ENCODE results near the gene CNDP1.
"Not testable (repeated sequence)": the region's sequence is repeated elsewhere in the genome, so short reads cannot be mapped to it uniquely, and the experiment has no call there.

The CNDP1 gene

DNA sequence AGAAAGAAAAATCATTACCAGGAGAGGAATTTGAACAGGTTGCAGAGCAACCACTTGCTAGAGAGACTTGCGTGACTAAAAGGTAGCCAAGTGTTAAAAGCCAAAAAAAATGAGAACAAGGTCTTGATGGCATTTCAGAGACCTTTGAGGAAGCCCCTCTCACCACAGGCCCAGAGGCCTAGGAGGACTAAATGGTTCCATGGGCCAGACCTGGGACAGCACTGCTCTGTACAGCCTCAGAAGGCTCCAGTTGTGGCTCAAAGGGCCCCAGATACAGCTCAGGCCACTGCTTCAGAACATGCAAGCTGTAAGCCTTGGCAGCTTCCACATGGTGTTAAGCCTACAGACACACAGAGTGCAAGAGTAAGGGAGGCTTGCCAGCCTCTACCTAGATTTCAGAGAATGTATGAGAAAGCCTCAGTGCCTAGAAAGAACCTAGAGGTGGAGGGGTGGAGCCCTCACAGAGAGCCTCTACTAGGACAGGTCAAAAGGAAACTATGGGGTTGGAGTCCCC lies 15.3 kb downstream of the CNDP1 start:
- FAIRE-seq = no peak

DNA sequence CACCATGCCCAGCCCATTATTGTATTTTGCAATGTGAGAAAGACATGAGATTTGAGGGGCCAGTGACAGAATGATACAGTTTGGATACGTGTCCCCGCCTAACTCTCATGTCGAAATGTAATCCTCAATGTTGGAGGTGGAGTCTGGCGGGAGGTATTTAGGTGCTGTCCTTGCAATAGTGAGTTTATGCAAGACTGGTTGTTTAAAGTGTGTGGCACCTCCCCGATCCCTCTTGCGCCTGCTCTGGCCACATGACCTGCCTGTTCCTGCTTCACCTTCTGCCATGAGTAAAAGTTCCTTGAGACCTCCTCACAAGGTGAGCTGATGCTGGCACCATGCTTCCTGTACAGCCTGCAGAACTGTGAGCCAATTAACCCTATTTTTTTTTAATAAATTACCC lies 16.6 kb downstream of the CNDP1 start:
- FAIRE-seq = no peak

DNA sequence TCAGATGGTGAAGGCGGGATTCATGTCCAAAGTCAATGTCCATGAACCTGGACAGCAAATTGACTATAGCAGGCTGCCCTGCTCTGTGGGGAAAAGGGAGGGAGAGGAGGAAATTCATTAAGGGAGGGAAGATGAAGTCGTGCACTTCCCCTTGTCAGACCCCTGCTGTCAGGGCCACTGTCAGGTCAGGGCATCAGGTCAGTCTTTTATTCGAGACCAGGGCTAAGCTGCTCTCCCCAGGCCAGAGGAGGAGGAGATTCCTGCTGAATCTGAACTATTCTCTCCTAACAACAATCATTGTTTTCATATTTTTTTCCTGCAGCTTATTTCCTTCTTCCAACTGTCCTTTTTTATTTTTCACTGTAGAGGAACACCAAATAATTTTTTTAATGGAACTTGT lies 17.2 kb downstream of the CNDP1 start:
- FAIRE-seq = no peak

DNA sequence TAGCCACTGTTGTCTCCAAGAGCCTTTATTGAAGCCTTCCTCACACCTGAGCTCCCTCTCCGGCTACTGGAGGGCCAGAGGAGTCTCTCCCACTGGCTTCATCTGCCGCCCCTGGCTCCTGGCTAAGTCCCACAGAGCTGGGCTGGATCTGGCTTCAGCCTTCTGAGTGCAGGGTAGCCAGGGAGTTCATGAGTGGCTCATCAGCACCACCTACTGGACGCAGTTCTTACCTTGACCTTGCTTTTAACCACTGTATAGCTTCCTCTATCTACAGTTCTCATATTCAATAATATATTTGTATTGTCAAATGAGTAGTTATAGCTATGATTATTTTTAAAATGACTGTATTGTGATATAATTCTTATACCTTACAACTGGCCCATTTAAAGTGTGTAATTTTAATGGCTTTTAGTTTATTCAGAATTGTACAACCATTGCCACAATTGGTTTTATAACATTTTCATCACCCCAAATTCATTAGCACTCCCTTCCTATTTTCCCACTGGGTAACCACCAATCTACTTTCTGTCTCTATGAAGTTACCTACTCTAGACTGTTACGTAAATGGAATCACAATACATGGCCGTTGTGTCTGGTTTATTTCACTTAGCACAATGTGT lies 17.7 kb downstream of the CNDP1 start:
- FAIRE-seq = peak; percentile 61

DNA sequence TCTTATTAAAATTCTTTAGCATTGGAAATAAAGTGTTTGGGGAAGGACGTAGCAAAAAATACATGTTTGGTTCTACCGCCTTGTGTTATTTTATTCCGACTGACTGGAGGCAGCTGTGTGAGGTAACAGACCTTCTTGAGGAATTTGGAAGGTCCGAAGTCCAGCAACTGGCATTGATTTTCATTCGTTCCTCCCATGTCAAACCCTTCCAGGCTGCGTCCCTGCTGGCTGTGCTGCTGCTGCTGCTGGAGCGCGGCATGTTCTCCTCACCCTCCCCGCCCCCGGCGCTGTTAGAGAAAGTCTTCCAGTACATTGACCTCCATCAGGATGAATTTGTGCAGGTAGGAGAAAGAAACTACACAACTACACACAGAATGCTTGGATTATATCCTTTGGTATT lies 21.8 kb downstream of the CNDP1 start:
- FAIRE-seq = no peak

DNA sequence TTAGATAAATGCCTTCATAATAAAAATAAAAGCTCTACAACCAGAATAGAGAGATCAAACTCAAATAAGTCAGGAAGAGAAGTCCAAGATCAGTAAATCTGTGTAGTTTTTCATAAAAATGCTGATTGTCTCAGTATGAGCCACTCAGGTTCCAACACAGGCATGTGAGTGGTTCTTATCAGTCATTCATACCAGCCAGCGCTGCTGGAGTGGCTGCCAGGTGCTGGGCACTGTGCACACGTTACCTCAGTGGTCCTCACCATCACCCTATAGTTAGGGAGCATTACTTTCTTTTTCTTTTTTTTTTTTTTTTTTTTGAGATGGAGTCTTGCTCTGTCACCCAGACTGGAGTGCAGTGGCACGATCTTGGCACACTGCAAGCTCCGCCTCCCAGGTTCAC lies 23.8 kb downstream of the CNDP1 start:
- FAIRE-seq = no peak

DNA sequence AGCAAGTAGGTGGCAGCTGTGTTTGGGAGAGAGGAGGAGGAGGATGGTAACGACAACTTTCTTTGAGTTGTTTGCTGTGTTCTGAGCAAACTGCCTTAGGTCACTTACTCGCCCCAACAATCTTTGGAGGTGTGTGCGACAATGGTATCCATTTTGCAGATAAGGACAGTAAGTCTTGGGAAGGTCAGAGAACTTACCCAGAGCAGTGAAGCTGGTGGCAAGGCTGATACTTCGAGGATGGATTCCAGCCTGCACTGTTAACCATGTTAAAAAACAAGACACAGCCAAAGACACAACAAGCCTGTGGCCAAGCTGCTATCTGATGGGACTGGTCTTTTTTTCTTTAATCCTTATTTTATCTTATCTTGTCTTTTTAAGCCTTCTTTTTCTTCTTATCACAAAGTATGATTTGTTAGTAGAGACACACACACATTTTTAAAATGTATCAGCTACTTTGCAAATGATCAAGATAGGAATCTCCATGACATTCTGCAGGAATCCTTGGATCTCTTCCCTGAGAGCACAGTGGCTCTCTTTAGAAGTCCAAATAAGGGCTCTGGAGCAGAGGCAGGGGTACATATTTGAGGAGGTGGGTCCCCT lies 27.9 kb downstream of the CNDP1 start:
- no peak for FAIRE-seq

DNA sequence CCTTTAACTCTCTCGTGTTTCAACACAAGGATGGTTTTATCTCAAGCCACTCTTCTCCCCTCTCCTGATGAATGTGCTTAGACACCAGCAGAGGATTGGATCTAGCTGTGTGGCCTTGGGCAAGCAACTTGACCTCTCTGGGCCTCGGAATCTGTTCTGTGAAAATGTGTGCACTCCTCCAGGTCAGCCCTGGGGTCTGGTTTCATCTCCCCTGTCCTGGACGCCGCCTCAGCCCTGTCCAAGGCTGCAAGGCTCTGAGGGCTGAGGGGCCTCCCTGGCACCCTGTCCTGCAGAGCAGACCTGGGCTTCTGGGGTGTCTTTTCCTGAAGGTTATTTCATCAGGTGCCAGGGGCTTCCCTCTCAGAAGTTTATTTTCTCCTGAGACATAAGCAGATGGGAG lies 28.5 kb downstream of the CNDP1 start:
- no peak for FAIRE-seq

DNA sequence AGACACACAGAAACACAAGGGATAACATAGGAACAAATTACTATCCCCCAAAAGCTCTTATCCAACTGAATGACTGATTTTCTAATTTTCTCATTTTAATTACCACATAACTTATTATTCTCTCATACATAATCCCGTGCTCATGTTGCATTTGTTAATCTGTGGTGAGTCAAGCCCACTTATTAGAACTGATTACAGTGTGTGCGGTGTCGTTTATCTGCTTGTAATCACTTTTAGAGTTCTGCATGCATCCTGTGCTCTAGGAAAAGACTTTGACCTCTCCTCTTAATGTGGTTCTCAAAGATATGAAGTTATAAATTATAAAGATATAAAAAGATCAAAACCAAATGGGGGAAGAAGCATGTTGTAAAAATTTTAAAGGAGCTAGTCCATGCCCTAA lies 29.7 kb downstream of the CNDP1 start:
- FAIRE-seq = no peak

DNA sequence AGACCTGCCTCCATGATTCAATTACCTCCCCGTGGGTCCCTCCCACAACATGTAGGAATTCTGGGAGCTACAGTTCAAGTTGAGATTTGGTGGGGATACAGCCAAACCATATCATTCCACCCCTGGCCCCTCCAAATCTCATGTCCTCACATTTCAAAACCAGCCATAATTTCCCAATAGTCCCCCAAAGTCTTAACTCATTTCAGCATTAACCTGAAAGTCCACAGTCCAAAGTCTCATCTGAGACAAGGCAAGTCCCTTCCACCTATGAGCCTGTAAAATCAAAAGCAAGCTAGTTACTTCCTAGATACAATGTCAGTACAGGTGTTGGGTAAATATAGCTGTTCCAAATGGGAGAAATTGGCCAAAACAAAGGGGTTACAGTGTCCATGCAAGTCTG lies 30.9 kb downstream of the CNDP1 start:
- FAIRE-seq = not testable (repeated sequence)

DNA sequence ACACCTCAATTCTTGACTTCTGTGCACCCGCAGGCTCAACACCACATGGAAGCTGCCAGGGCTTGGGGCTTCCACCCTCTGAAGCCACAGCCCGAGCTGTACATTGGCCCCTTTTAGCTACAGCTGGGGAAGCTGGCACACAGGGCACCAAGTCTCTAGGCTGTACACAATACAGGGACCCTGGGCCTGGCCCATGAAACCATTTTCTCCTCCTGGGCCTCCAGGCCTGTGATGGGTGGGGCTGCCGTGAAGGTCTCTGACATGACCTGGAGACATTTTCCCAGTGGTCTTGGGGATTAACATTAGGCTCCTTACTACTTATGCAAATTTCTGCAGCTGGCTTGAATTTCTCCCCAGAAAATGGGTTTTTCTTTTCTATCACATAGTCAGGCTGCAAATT lies 31.7 kb downstream of the CNDP1 start:
- not testable (repeated sequence) for FAIRE-seq

DNA sequence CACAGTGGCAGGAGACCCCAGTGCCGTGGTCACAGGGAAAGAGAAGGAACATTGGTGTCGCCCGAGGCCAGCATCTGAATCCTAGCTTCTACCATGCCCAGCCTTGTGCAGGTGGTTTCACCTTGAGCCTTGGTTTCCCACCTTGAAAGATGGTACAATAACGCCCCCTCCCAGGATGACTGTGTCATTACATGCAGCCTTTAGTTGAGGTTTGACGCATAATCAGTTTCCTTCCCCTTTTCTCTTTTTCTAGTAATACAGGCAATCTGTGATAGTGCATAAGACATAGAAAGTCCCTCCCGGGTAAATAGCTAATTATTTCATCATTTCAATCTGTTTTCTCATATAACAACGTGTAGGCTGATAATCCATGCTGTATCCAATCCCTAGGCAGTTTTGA lies 33.5 kb downstream of the CNDP1 start:
- FAIRE-seq = no peak

DNA sequence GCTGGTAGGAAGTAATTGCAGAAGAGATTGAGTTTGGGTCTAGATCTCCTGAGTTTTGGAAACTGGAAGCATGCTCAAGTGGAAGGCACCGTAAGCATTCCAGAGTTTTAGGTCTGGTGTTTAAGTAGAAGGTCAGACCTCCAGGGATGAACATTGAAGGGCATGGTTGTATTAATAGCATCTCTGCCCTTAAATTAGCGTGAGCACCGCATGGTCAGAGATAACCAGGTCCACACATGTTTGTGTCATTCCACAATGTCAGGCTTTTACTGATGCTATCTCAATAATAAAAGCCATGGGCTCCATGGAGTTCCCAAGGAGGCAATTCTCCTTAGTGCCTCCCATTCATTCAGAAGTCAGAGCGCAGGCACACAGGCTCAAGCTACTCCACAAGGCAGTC lies 35.1 kb downstream of the CNDP1 start:
- FAIRE-seq = no peak

DNA sequence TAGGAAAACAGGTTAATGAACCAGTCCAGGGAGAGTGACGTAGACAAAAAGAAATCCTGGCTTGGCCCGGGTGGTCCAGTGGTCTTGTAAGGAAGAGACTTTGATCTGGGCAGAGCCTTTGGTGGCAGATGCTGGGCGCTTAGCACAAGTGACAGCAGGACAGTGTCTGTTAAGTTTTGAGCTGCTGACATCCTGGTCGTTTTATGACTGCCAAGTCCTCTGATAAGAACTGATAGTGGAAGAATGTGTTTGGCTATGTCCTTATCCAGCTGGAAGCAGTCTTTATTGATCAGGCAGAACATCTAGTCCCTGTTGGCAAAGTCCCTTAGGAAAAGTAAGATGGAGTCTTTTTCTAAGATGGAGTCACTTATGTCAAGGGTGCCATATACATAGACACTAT lies 36.0 kb downstream of the CNDP1 start:
- FAIRE-seq = no peak

DNA sequence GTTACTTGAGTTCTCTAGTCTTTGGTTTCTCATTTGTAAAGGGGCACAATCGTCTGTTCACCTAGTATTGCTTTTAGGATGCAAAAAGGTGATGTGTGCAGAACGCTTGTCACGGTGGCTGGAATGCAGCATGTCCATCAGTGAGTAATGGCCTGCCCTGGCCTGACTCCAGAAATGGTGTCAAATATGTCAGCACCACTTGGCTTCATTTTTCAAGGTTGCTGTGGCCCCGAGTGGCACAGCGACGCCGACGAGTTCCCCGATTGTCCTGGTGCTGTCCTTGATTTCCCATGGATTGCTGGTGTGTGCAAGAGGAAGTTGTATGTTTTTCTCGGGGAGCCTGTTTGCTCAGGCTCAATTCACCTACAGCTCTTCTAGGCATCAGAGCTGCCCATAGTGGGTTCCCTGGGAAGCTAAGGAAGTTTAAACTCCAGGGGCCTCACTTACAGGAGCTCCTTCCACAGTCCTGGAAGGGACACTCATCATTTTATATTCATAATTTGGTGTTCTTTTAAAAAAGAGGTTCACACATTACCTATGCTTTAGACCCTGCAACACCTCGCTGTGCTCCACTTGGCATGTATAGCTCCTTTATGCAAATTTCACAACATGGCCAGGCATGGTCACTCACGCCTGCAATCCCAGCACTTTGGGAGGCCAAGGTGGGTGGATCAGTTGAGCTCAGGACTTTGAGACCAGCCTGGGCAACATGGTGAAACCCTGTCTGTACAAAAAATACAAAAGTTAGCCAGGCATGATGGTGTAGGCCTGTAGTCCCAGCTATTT lies 37.8 kb downstream of the CNDP1 start:
- no peak for FAIRE-seq

DNA sequence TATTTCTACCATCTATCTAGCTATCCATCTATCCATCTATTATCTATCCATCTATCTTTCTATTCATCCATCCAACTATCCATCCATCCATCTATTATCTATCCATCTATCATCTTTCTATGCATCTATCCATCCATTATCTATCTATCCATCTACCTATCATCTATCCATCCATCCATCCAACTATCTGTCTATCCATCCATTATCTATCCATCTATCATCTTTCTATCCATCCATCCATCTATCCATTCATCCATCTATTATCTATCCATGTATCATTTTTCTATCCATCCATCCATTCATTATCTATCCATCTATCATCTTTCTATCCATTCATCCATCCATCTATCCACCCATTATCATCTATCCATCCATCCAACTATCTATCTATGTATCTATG lies 38.8 kb downstream of the CNDP1 start:
- FAIRE-seq = no peak

DNA sequence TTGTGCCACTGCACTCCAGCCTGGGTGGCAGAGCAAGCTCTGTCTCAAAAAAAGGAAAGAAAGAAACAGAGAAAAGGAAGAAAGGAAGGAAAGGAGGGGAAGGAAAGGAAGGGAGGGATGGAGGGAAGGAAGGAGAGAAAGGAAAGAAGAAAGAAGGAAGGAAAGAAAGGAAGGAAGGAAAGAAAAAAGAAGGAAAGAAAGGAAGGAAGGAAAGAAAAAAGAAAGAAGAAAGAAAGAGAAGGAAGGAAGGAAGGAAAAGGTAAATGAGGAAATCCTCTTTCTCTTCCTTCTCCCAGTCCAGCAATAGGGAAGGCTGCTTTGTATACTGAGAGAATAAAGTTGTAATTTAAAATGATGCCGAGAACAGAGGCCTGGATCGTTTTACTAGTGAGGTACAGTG lies 40.6 kb downstream of the CNDP1 start:
- no peak for FAIRE-seq

DNA sequence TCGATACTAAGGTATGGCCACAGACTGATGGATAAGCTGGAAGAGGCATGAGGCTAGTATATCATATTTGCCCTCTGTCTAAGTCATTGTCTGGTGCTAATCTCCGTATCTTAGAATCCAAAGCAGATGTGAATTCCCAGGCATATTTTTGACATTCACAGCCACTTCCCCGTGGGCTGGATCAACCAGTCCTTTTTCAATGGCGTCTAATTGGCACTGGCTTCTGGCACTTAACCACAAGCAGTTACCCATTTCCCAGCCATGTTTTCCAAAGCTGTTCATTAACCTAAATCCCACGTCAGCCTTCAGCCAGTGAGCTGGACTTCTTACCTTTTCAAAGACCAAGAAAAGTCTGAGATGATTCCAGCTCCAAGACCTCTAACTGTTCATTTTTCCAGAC lies 42.7 kb downstream of the CNDP1 start:
- no peak for FAIRE-seq

DNA sequence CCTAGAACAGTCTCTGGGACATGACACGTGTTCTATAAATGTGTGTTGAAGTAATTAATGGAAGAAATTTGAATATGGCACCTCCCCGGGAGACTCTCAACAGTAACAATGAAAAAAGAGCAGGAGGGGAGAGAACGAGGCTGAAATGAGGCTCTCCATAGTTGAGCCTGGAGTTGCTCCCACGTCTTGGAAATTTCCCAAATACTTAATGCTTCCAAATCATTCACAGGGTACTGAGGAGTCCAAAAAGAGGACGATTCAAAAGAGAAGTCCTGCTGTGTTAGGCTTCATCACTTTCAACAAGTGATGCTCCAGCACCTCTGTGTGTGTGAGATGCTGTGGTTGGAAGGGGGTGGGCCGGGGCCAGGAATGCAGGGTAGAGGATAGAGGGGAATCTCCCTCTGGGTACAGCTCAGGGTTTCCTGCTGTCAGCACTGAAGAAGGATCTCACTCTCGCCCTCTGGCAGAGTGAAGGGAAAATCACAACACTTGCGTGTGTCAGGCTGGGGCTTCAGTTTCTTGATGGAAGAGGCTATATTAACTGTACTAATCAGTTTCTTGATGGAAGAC lies 45.3 kb downstream of the CNDP1 start:
- FAIRE-seq = no peak

DNA sequence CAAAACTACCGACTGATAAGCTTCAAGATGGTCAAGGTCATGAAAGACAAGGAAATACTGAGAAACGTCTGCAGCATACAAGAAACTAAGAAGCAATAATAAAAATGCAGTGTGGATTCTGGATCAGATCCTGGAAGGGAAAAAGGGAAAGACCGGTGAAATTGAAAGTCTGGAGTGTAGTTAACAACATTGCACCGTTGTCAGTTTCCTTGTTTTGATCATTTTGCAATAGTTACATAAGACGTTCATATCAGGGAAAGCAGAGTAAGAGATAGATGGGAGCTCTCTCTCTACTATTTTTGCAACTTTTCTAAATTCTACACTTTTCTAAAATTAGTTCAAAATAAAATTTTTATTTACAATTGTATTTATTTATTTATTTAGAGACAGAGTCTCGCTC lies 48.3 kb downstream of the CNDP1 start:
- no peak for FAIRE-seq

DNA sequence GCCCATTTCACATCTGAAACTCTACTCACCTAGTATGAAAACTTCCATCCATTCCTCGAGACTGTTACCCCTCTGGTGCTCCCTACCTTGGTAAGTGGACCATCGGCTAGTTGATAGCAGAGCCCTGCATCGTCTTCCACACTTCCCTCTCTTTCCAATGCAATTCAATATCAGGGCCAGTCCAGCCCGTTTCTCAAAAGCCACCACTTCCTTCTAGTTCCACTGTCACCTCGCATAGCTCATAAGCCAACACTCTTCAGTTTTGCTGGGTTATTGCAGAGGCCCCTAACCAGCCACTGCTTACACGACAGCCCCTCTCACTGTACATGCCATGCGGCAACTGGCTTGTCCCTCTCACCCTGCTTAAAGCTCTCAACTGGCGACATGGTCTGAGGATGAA lies 53.1 kb downstream of the CNDP1 start:
- no peak for FAIRE-seq

DNA sequence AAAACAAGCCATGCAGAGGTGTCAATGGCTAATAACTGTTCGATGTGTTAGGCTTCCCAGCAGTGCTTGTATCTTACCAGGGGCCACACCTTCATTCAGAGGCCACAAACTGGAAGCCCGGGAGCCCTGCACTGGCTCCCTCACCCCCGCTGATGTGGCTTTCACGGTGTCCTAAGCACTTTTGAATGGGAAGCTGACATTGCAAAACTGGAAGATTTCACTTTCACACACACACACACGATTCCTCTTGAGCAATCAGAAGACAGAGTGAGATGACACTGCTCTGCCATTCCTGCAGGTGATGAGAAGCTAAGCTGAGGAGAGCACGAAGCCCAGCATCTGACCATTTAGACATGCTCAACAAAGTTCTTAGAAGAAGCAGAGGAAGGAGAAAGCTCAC lies 54.7 kb downstream of the CNDP1 start:
- FAIRE-seq = no peak

DNA sequence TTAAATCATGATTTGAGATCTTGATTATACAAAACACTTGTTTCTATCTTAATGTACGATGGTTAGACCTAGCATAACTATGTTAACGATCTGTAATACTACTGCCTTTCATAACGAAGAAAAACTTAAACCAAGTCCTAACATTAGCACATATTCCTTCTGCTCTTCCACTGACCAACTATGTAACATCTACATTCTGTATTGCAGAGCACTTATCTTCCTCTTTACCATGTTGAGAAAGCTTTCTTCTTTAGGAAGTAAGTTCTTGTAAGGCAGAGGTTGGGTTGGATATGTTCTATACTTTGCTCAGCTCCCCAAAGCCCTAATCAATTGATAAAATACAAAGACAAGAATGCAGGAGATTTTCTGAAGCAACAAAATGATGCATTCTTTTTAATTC lies 55.5 kb downstream of the CNDP1 start:
- FAIRE-seq = no peak

DNA sequence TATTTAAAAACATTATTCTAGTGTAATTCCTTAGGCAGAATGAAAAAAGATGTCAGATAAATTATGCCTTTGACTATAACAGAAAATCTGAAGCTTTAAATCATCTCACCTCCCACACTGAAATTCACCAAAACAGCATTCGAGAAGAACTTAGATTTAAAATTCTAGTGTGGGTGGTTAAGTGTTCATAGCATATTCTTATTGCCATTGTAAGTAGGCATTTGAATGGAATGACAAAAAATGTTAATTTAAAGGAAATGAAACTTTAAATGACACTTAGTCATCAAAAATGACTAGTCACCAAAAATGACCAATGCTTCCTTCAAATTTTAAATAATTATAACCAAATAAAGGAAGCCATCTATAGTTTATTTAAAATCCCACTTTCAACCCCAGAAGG lies 56.4 kb downstream of the CNDP1 start:
- no peak for FAIRE-seq

All from islet of Langerhans (tissue), 1 donor.